ENCODE measurements around the gene RABGAP1L.

- TF ChIP-seq POLR2A (IDR thresholded peaks at IDR 0.05; ENCODE audit: low read length), result no peak
- no peak for TF ChIP-seq GATA1 (IDR thresholded peaks at IDR 0.05; ENCODE audit: low read depth, low read length)
Measured at GRCh38 chr1:175015243-175015642, 855.9 kb downstream of the RABGAP1L start.

Measured in erythroblast (primary cell).